HG02798 (cell line): Measurements from ENCODE around the gene UBE2E2.
"Not testable (repeated sequence)": the region's sequence is repeated elsewhere in the genome, so short reads cannot be mapped to it uniquely, and the experiment has no call there.

Experiments
- ATAC-seq: cut with Tn5 transposase; IDR thresholded peaks from one replicate; pipeline ENCODE4 v1.9.1; 2021; ENCODE audit warnings: mild to moderate bottlenecking; ENCODE audit not compliant: unreplicated experiment, poor library complexity

Gene UBE2E2

DNA sequence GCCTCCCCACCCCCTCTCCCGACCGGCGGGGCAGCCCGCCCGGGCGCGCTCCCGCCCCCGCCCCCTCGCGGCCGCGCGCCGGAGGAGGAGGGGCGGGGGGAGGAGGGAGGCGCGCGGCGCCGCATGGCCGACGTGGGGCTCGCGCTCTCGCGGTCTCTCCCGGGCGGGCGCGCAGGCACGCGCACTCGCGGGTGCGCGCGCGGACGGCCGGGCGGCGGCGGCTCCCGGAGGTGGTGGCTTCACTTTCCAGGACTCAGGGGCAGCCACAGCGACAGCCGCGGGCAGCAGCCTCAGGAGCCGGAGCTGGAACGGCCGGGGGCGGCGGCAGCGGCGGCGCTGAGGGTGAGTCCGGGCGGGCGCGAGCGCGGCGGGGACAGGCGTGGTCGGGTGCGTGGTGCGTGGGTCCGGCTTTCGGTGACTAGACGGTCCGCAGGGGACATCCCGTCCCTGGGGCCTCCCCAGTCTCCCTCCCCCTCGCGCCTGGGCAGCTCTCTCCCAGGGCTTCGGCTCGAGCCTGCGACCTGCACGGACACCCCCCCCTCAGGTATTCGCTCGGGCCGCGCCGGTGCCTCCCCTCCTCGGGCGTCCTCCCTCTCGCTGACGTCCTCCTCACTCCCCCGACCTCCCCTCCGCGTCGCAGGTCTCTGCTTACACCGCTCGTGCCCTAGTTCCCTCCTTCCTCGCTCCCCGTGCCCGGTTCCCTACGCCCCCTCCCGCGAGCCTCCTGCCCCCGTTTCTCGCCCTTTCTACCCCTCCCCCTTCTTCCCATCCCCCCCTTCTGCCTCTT is at the start of gene UBE2E2:
UBE2E2 (plus strand) TSS at position 407 of the 787 bp plus-strand sequence.
- ATAC-seq: peak; percentile 79

DNA sequence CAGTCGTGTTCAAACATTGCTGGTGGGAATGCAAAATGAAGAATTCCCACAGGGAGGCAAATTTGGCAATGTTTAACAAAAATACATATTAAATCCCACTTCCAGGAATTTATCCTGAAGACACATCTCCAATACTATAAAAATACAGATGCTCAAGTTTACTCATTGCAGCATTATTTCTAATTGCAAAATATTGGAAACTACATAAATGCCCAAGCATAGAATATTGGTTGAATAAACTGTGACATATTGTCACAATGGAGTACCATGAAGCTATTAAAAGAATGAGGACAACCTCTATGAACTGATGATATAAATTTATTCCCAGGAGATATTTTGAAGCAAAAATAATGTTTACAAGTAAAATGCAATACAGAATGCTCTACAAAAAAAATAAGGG is 49.7 kb upstream of the UBE2E2 start:
- ATAC-seq: no peak

DNA sequence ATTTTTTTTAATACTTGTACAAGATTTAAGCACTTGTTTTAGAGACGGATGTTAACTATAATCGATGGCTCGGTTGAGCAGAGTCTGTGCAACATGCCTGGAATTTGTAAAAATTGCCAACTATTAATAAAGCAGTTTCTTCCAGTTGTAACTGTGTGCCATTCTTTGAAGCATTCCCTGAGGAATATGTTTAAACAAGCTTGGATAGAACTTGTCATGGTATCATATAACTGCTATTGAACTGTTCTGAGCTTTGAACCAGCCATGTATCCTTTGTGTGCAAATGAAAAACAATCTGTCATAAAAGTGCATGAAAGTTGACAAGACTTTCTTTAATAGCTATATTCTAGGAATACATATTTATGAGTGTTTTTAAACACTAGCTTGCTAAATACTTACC is 45.8 kb upstream of the UBE2E2 start:
- ATAC-seq: no peak

DNA sequence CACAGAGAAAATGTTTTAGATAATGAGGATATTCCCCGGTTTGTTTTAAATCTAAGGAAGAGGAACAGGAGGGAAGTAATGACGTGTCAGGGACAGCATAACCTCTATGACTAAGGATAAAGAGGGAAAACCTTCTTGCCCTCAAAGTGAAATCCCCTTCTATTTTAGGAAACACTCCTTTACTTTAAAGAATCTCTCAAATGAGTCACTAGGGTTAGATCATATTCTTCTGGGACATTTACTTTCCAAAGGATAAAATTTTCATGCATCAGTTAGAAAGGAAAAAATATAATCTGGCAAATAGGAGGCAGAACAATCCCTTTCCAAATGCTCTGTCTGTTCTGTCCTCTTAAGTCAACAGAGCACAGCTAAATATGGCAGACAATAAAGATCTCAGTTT is 43.2 kb upstream of the UBE2E2 start:
- no peak for ATAC-seq

DNA sequence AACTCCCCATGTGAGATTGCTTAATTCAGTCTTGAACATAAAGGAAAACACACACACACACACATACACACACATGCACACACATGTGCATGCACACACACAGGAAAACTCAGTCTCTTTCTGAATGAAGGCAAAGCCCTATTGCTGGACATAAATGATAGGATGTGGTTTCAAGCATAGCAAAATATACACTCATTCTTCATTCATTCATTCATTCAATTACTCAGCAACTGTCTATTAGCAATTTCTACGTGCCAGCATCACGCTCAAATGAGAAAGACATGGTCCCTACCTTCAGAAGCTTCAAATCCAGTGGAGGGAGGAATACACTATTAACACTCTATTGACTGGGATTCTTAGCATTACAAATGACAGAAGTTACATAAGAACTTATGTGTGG is 41.8 kb upstream of the UBE2E2 start:
- no peak for ATAC-seq

DNA sequence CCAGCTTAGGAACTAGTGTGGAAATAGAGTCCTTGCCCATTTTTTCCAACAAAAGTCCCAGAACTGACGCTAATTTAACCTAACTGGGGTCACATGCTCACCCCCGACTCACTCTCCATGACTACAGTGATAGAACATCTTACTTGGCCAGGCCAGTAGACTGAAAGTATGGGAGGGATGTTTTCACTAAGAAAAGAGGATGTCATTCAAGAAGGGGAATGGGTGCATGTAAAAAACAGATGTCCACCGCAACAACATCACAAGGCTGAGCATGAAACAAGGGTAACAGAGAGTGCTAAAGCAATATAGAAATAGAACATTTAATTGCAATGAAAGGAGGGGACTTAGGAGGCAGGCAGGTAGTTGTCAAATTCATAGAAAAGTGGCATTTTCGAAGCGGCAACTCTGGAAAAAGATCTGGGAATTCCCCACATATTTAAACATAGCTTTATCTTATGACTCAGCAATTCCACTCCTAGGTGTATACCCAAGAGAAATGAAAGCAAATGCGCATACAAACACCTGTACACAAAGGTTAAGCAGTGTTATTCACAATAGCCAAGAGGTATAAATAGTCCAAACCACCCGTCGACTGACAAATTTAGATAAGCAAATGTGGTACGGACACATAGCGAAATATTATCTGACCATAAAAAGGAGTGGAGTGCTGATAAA is 41.1 kb upstream of the UBE2E2 start:
- peak; percentile 68 for ATAC-seq

DNA sequence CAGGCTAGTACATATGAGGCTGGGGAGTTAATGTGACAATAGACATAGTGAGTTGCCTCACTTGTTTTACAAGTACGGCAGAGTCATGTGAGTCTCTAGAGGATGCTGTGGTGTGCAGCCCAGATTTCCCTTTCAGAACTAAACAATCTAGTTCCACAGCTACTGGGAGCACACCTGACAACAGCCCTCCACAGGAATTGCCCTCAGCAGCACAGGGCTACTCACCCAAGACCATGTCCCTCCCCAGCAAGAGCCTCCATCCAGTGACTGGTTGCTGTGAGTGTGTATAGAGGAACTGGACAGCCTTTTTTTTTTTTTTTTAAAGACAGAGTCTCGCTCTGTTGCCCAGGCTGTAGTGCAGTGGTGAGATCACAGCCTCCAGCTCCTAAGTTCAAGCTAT is 40.2 kb upstream of the UBE2E2 start:
- ATAC-seq: peak; percentile 47

DNA sequence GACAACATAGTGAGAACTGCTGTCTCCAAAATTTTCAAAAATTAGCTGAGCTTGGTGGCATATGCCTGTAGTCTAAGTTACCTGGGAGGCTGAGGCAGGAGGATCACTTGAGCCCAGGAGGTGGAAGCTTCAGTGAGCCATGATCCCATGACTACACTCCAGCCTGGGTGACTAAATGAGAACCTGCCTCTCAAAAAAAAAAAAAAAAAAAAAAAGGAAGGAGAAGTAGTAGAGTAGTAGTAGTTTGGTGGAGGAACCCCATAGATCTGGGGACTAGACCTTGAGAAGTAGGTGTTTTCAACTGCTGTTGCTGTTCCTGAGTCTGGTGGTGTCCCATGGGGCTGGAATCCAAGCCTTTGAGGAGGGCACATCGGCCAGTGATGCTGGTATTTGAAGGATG is 38.4 kb upstream of the UBE2E2 start:
- ATAC-seq: no peak

DNA sequence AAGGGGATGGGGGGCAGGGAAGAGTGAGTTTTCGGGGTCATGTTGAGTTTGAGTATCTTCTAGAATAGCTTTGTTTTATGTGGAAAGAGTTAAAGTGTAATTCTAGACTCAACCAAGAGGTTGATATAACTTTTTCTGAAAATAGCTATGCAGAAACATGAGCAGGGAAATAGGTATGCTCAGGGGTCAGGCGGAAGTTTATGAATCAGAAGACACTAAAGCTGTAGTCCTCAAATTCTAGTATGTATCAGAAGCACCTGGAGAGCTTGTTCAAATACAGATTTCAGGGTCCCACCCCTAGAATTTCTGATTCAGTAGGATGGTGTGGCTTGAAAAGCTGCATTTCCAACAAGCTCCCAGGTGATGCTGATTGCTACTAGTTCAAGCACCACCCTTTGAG is 37.6 kb upstream of the UBE2E2 start:
- no peak for ATAC-seq

DNA sequence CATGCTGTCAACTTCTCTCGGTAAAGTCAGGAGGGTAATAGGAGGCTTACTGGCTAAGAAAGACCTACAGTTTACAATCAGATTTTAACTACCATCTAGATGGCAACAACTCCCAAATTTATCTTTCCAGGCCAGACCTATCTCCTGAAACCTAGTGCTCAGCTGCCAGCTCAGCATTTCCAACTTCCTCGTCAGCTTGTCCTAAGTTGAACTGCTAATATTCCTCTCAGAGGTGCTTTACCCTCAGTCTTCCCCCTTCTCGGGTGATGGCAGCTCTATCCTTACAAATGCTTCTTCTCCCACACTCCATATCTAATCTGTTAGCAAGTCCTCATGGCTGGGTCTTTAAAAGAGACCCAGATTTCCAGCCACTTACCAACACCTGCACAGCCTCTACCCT is 36.9 kb upstream of the UBE2E2 start:
- no peak for ATAC-seq

DNA sequence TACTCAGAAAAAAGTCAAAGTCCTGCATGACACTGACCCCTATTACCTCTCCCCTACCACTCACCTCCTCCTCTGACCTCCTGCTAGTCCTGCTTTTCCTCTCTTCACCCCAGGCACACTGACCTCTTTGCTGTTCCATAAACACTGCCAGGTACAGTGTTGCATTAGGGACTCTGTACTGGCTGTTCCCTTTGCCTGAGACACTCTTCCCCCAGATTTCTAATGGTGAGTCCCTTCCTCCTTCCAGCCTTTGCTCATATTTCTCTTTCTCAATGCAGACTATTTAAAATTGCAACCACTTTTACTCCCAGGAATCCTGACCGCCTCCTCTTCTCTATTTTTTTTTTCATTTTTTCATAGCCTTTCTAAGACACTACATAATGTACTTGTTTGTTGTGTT is 36.3 kb upstream of the UBE2E2 start:
- no peak for ATAC-seq

DNA sequence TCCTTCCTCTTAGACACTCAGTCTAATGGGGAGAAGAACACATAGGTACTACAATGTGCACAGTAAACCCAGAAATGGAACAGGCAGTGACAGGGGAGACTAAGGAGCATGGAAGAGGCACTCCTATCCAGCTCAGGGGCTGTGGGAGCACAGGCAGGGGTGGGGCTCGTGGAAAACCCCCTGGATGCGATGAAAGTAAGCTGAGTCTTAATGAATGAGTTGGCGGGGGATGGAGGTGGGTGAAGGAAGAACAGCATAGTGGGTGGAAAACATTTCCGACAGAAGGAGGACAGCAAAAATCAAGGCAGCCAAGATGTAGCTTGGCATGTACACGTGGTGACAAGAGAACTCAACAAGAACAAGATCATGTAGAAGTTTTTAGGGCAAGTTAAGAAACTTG is 33.6 kb upstream of the UBE2E2 start:
- no peak for ATAC-seq

DNA sequence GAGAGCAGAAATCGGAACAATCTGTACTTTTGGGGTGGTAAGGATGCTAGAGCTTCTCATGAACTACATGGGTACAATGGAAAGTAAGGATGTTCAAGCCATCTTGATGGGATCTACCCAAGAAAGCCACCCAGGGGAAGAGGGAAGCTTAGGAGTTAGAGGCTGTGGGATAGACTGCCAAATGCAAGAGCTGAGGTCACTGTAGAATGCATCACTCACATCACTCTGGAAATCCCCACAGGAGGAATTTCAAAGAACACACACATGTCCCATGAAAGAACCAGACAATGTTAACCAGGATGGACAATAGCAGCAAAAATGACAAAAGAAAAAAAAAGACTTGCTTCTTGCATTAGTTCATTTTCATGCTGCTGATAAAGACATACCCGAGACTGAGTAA is 32.8 kb upstream of the UBE2E2 start:
- ATAC-seq: no peak

DNA sequence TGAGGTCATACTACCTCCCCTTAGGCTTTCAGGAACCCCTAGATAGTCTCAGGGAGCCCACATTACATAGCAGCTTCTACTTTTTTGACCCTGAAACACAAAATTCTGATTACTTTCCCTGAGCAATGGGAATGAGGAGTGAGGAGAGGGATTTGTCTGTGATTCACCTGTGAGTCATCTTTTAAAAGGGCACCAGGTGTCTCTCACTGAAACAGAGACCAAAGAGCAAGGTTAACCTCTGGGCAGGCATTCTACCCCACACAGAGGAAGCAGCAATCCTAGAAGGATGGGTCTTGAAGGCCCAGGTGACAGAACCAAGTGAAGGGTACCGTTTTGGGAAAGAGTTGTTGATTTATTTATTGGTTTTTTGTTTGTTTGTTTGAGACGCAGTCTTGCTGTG is 31.1 kb upstream of the UBE2E2 start:
- ATAC-seq: no peak

DNA sequence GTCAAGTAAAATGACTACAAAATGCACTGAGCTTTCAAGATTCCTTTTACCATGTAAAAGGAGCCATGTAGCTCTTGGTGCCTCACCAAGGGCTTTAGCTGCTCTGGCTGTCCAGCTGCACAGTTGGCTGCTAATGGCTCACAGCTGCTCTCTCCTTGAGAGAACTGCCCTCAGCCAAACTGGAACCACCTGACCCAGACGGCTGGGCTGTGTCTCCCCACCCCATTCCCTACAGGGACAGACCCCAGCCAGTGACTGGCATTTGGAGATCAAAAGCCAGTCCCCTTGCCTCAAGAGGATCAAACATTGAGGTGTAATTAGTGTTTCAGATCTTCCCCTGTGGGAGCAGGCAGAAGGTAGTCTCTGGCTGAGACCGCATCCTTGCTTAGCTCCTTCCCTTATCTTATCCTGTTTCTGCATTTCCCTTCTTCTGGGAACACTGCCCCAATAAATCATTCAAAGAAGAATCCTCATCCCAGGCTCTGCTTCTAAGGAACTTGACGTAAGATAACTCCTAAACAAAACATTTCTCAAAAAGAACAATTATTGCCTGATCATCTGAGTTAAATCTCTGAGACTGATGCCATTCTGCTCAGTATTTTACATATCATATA is 28.6 kb upstream of the UBE2E2 start:
- no peak for ATAC-seq

DNA sequence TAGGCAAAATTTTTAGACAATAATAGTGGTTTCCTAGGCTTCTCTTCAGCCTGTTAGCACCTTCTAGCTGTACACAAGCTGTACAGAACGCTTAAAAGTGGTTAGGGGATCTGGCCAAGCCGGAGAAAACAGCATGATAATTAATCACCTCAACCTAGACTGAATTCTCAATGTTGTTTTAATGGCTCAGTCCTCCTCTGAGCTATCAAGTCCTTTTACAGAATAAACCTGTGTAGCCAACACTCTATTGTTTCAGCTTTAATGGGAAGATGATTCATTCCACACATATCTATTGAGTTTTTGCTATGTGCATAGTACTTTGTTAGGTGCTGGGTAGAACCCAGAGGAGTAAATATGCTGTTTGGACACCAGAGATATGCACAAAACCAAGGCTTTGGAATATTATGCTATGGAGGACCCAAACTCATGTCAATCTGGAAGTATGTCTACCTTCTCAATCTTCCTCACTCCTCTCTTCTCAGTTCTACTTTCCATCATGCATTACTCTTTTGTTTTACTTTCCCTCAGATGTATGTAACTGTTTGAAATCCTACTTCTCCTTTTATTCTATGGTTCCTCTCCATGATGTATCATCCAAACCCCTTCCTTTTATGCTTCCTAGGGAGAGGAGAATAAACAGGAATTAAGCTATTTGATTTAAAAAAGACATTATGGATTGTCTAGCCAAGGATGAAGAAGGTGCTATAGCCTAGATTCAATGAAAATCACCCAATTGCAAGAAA is 27.6 kb upstream of the UBE2E2 start:
- no peak for ATAC-seq

DNA sequence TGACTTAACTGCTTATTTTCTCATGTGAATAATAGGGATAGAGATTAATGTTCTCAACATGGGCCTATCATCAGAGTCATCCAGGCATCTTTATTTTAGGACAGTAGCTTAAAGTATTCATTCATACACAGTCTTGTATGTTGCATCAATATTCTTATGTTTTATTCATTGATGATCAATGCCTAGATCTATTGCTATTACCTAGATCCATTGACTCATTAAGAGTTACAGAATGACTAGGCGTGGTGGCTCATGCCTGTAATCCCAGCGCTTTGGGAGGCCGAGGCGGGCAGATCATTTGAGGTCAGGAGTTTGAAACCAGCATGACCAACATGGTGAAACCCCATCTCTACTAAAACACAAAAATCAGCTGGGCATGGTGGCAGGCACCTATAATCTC is 26.3 kb upstream of the UBE2E2 start:
- not testable (repeated sequence) for ATAC-seq

DNA sequence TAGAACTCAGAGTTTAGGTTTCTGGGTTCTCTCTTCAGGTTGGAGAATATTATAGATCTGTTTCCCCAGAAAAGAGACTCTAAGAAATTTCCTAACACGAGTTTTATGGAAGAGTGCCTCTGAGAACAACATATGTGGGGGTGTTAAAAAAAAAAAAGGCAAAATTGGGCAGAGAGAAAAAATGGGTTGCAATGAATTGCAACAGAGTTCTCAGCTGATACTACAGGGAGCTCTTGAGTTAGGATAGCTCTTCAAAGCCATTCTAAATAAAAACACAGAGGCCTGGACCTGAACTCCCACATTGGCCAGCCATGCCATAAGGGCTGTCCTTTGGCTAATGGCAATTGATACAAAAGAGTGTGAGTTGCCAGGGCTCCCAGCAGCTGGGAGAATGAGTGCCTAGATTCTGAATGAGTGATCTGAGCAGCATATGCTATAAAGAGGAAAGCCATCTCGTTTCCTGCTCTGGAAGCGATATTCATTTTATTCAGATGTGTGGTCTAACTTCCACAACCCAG is 20.1 kb upstream of the UBE2E2 start:
- no peak for ATAC-seq

DNA sequence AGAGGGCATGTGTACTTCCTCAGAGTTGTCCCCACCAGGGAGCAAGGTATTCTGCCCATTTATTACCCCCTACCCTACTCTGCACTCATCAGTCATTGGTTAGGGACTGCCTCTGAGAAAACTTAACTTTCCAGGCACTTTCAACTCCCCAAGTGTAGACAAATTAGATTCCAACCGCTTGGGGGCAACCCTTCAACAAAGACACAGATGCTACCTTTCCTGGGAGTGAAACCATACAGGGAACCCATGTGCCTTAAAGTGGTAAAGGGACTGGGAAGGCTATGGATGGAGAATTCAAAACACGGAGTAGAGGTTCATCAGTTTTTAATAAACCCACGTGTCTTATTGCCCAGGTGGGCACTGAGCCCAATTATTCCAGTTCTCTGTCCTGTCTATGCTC is 19.4 kb upstream of the UBE2E2 start:
- ATAC-seq: peak; percentile 46

DNA sequence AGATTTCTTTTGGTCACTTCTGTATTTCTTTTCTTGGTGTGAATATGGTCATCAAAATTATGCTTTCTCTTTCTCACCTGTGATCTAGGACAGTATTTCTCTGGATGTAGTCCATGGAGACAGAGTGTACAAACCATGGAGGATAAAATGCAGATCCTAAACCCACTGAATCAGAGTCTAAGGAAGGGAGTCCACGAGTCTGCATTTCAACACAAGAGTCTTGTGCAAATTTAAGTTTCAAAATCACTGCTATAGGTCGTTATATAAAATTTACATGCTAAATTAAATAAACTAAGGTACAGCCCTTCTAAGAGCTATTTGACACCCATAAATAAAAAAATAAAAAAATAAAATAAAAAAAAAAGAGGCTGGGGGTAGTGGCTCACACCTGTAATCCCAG is 17.3 kb upstream of the UBE2E2 start:
- ATAC-seq: no peak

DNA sequence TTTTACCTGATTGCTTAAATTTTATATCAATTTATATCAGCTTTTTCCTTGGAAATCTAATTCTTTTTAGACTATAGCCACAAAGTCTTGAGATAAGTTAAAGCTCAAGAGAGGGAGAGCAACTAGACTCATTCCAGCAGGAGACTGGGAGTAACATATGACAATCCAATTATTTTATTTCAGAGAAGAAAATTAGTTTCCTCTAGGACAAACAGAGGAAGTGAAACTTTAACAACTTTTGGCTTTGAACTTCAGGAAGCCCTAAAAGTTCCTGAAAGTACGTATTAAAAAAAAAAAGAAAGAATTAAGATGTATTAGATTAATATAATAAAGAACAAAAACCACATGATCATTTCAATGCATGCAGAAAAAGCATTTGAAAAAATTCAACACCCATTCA is 13.9 kb upstream of the UBE2E2 start:
- no peak for ATAC-seq
